Stimulated activated naive B cell treated with anti-CD40 and anti-IgM and Interleukin-4, amounts not matched to agents 10 μg/mL and 1 μg/mL and 100 μg/mL, for 72 hours (primary cell): ENCODE measurements around the gene RSRC2.
"Not testable (repeated sequence)": the region's sequence is repeated elsewhere in the genome, so short reads cannot be mapped to it uniquely, and the experiment has no call there.

Source experiments
- ATAC-seq, 2 donors: fragments of 150-1000 bp; cut with Tn5 transposase; replicated peaks; 2 replicates each; pipeline ENCODE4 v1.10.0; 2021; ENCODE audit warnings: moderate library complexity in 1 of 2
- DNase-seq: peaks from one replicate; pipeline ENCODE4 v3.0.0; 2021
- H3K27ac Mint-ChIP-seq: one replicate; pipeline ENCODE4 v1.8.0; 2022; ENCODE audit warnings: mild to moderate bottlenecking, mixed read lengths
- H3K27me3 Mint-ChIP-seq, 2 donors: one replicate each; pipeline ENCODE4 v1.8.0; 2022; ENCODE audit warnings: mixed read lengths in 2 of 2
- H3K36me3 Mint-ChIP-seq, 2 donors: one replicate each; pipeline ENCODE4 v1.8.0; 2022; ENCODE audit warnings: mixed read lengths in 2 of 2, mild to moderate bottlenecking in 1 of 2
- H3K4me1 Mint-ChIP-seq, 2 donors: one replicate each; pipeline ENCODE4 v1.8.0; 2022; ENCODE audit warnings: mixed read lengths in 2 of 2, mild to moderate bottlenecking in 1 of 2
- H3K4me3 Mint-ChIP-seq, 2 donors: one replicate each; pipeline ENCODE4 v1.8.0; 2022; ENCODE audit warnings: mild to moderate bottlenecking in 2 of 2, mixed read lengths in 2 of 2, moderate library complexity in 1 of 2
- H3K9me3 Mint-ChIP-seq, 2 donors: one replicate each; pipeline ENCODE4 v1.8.0; 2022; ENCODE audit warnings: mixed read lengths in 2 of 2, mild to moderate bottlenecking in 1 of 2

Gene RSRC2

DNA sequence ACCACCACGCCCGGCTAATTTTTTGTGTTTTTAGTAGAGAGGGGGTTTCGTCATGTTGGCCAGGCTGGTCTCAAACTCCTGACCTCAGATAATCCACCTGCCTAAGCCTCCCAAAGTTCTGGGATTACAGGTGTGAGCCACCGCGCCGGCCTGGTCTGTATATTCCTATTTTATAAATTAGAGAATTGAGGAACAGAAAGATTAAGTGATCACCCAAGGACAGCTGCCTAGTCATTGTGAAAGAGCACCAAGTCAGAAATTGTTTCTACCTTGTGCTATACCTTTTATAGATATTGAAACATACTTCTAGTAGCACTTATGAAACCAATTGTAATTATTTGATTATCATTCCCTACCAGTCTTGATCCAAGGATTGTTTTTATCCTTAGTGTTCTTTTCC is 2.3 kb upstream of the RSRC2 start:
- peaks cover 12 to 16% of the 10 kb centered on the region in 2 donors for H3K4me1 Mint-ChIP-seq
- peak overlapping the region; percentile 10 to 46 for H3K4me3 Mint-ChIP-seq
- H3K36me3 Mint-ChIP-seq, result peaks cover 10 to 20% of the 10 kb centered on the region in 2 donors
- peak; percentile 21 for DNase-seq
- peak in 1 of 2 donors; percentile 19 for ATAC-seq
- no peaks in the 10 kb centered on the region for H3K27me3 Mint-ChIP-seq
- H3K9me3 Mint-ChIP-seq, result no peaks in the 10 kb centered on the region
- H3K27ac Mint-ChIP-seq, result no peak overlapping the region

DNA sequence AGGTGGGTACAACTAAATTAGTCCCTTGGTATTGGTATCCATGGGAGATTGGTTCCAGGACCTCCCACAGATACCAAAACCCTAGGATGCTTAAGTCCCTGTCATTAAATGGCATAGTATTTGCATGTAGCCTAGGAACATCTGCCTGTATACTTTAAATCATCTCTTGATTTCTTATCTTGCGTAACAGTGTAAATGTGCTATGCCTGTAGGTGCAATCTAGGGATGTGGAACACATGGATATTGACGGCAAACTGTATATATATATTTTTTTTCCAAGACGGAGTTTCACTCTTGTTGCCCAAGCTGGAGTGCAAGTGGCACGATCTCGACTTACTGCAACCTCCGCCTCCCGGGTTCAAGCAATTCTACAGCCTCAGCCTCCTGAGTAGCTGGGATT is 1.8 kb upstream of the RSRC2 start:
- peak overlapping the region; percentile 10 to 46 for H3K4me3 Mint-ChIP-seq
- no peak for ATAC-seq

DNA sequence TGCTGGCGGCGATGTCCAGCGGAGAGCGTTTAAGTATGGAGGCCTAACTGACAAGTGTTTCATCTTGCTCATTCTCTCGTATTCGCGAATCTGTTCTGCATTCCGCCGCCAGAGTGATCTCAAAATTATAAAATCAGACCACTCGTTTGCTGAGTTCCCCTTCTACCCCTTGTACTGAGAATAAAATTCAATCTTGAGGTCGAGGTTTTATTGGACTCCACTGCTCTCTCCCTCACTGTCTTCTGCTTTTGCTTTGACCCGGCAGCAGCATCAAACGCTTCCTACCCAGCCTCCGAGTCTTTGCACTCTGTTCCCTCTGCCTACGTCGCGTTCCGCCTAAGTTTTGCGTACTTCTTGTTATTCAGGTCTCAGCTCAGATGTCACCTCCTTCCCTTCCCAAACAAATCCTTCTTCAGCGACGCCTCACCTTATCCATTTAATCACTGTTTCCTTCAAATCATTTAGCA is 775 bp upstream of the RSRC2 start:
- peaks cover 16 to 26% of the 10 kb centered on the region in 2 donors for H3K4me1 Mint-ChIP-seq
- H3K27ac Mint-ChIP-seq, result no peak overlapping the region
- H3K4me3 Mint-ChIP-seq, result no peak overlapping the region
- H3K27me3 Mint-ChIP-seq, result no peaks in the 10 kb centered on the region
- peaks cover 9 to 22% of the 10 kb centered on the region in 2 donors for H3K36me3 Mint-ChIP-seq
- ATAC-seq, result no peak
- DNase-seq, result no peak
- no peaks in the 10 kb centered on the region for H3K9me3 Mint-ChIP-seq

More for the DNA sequence above, 1.8 kb upstream of the RSRC2 start:
- peaks cover 6 to 21% of the 10 kb centered on the region in 2 donors for H3K36me3 Mint-ChIP-seq
- no peak overlapping the region for H3K27ac Mint-ChIP-seq
- H3K27me3 Mint-ChIP-seq, result no peaks in the 10 kb centered on the region
- no peaks in the 10 kb centered on the region for H3K9me3 Mint-ChIP-seq
- peaks cover 12 to 20% of the 10 kb centered on the region in 2 donors for H3K4me1 Mint-ChIP-seq
- no peak for DNase-seq

DNA sequence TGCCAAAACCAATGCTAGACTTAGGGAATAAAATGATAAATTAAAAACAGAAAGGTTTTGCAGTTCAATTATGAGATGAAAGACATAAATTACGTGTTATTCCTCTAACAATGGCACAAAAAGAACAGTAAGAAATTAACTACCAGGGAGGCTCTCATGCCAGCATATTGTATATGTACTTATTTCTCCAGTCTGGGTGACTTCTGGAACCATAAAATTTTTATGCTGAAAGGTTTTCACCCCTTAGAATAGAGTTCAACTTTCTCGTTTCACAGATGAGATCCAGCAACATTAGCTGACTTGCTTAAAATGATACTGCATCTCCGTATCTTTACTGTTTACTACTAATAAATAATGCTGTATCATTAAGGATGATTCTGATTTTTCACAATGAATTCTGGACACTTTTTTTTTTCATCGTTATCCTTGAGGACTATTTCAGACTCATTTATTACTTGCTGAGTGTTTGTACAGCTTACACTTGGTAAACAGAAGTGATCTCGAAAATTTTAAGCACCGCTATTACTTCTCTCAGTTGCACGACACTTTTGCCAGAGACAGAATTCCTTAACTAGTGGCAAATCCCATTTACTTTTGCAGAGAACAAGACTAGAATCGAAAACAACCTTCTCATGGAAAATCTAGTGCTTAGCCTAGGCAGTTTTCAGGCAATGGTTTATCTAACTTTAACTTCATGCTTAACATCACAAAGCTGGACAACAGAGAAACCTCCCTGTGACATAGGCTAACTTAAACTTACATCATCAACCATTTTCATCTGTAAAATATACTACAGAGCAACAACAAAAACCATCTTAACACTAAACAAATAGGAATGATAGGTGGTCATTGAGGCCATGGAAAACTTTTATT is 2.7 kb downstream of the RSRC2 start:
- H3K27ac Mint-ChIP-seq, result peak overlapping the region; percentile 65
- ATAC-seq, result no peak
- peaks cover 18 to 37% of the 10 kb centered on the region in 2 donors for H3K36me3 Mint-ChIP-seq
- peak overlapping the region in 1 of 2 donors; percentile 64 for H3K4me3 Mint-ChIP-seq
- H3K9me3 Mint-ChIP-seq, result no peaks in the 10 kb centered on the region
- peaks cover 15 to 25% of the 10 kb centered on the region in 2 donors for H3K4me1 Mint-ChIP-seq
- DNase-seq, result no peak
- no peaks in the 10 kb centered on the region for H3K27me3 Mint-ChIP-seq

DNA sequence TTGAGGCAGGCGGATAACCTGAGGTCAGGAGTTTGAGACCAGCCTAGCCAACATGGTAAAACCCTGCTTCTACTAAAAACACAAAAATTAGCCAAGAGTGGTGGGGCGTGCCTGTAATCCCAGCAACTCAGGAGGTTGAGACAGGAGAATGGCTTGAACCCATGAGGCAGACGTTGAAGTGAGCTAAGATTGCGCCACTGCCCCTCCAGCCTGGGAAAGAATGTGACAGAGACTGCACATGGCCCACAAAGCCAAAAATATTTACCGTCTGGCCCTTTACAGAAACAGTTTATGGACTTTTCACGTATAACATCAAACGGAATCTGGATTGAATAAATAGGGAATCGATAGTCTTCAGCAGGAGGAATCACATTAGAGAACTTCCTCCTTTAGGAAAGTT is 3.5 kb downstream of the RSRC2 start:
- Mint-ChIP-seq H3K9me3 (no peaks in the 10 kb centered on the region), H3K36me3 (peaks cover 24 to 44% of the 10 kb centered on the region in 2 donors), H3K27me3 (no peaks in the 10 kb centered on the region), H3K27ac (peak overlapping the region; percentile 33), H3K4me1 (peaks cover 15 to 25% of the 10 kb centered on the region in 2 donors), H3K4me3 (peak overlapping the region in 1 of 2 donors; percentile 60)
- no peak for ATAC-seq
- DNase-seq, result no peak

DNA sequence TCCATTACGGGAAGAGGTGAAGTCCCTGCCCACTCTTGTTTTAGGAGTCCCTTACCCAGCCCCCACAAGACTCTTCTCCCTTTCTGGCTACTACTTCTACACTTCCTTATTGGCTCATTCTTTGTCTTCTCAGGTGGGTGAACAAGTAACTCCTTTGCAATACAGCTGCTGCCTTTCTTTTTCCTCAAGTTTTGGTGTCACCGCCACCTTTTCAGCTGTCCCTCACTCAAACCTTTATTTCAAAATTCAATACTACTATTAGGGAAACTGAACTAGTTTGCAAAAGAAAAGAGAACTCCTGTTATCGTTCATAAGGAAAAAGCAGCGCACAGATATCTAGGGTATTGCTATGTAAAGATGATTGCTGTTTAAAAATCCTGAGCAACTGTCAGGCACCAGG is 6.1 kb downstream of the RSRC2 start:
- peak overlapping the region; percentile 57 for H3K27ac Mint-ChIP-seq
- no peak for DNase-seq
- H3K4me1 Mint-ChIP-seq, result peaks cover 13 to 30% of the 10 kb centered on the region in 2 donors
- no peaks in the 10 kb centered on the region for H3K27me3 Mint-ChIP-seq
- no peaks in the 10 kb centered on the region for H3K9me3 Mint-ChIP-seq
- no peak overlapping the region for H3K4me3 Mint-ChIP-seq
- H3K36me3 Mint-ChIP-seq, result peaks cover 31 to 58% of the 10 kb centered on the region in 2 donors
- ATAC-seq, result no peak

DNA sequence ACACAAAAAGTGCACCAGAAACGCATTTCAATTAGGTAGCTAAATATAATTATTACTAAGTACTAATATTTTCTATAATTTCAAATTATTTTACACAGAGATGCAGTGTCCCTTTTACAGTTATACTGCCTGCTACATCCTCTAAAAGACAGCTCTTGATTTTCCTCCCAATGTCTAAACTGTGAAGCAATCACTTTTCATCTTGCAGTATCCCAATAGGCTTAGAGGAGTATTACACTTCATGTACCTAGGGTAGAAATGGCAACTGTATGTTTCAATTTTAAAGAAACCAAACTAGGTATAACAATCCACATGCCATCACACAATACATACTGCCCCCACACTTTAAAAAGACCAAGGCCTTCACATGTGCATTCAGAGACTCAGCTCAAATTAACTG is 7.3 kb downstream of the RSRC2 start:
- H3K9me3 Mint-ChIP-seq, result no peaks in the 10 kb centered on the region
- ATAC-seq (no peak), DNase-seq (no peak)
- peaks cover 12 to 24% of the 10 kb centered on the region in 2 donors for H3K4me1 Mint-ChIP-seq
- peak overlapping the region; percentile 62 for H3K27ac Mint-ChIP-seq
- no peak overlapping the region for H3K4me3 Mint-ChIP-seq
- no peaks in the 10 kb centered on the region for H3K27me3 Mint-ChIP-seq
- H3K36me3 Mint-ChIP-seq, result peaks cover 31 to 58% of the 10 kb centered on the region in 2 donors

DNA sequence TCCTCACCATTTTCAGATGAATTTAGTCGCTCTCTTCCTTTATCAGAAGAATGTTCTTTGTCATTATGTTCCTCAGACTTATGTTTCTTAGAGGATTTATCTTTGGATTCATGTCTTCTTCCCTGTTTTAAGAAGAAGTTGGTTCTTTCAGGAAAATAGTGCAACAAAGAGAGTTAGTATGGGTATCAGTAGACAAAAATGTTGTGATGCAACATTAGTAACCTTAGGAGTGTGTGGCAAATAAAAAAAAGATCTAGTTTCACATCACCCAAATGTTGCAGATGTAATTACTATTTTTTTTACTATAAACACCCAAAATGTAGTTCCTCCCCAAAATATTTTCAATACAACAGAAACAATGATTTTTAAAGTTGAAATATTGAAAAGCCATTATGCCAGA is 7.8 kb downstream of the RSRC2 start:
- no peaks in the 10 kb centered on the region for H3K9me3 Mint-ChIP-seq
- no peak overlapping the region for H3K4me3 Mint-ChIP-seq
- H3K27me3 Mint-ChIP-seq, result no peaks in the 10 kb centered on the region
- peaks cover 8 to 19% of the 10 kb centered on the region in 2 donors for H3K4me1 Mint-ChIP-seq
- H3K27ac Mint-ChIP-seq, result no peak overlapping the region
- DNase-seq (no peak), ATAC-seq (no peak)
- H3K36me3 Mint-ChIP-seq, result peaks cover 34 to 56% of the 10 kb centered on the region in 2 donors

DNA sequence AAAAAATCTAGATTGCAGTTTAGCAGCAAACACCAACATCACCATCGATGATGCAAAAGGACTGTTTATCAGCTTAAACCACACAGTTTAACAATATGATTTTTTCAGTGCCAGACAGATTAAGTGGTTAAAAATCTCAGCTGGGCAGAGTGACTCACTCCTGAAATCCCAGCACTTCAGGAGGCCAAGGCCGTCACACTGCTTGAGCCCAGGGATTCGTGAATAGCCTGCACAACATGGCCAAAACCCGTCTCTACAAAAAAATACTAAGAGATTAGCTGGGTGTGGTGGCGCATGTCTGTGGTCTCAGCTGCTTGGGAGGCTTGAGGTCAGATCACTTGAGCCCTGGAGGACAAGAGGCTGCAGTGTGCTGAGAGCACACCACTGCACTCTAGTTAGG is 8.9 kb downstream of the RSRC2 start:
- H3K9me3 Mint-ChIP-seq, result no peaks in the 10 kb centered on the region
- H3K27me3 Mint-ChIP-seq, result no peaks in the 10 kb centered on the region
- DNase-seq (no peak), ATAC-seq (no peak)
- no peak overlapping the region for H3K4me3 Mint-ChIP-seq
- H3K27ac Mint-ChIP-seq, result no peak overlapping the region
- peaks cover 6 to 10% of the 10 kb centered on the region in 2 donors for H3K4me1 Mint-ChIP-seq
- peaks cover 33 to 55% of the 10 kb centered on the region in 2 donors for H3K36me3 Mint-ChIP-seq

DNA sequence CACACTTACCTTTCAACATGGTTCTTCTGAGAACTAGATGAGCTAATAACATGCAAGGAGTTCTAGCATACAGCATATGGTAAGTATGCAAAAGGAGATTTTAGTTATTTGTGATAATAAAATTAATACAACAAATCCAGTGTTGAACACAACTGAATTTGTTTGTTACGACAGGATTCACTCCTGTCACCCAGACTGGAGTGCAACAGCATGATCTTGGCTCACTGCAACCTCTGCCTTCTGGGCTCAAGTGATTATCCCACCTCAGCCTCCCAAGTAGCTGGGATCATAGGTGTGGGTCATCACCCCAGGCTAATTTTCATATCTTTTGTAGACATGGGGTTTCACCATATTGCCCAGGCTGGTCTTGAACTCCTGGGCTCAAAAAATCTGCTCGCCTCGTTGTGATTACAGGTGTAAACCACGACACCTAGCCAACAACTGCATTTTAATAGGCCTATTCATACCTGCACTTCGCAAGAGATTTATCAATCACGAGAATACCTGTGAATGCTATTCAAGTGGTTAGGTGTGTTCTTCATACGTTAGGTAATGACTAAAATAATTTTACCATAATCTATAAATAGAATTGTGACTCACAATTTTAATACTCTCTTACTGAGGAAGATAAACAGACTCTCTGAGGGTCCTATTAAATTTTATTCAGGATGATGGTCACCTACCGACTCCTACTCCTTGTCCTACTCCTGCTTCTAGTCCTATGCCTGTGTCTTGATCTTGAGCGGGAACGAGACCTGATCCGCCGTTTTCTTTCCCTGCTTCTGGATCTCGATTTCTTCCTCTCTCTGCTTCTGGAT is 10.0 kb downstream of the RSRC2 start:
- Mint-ChIP-seq H3K27ac (no peak overlapping the region), H3K4me1 (peaks cover 6 to 10% of the 10 kb centered on the region in 2 donors), H3K4me3 (no peak overlapping the region), H3K9me3 (no peaks in the 10 kb centered on the region), H3K36me3 (peaks cover 41 to 58% of the 10 kb centered on the region in 2 donors), H3K27me3 (no peaks in the 10 kb centered on the region)
- no peak for DNase-seq
- ATAC-seq, result no peak

DNA sequence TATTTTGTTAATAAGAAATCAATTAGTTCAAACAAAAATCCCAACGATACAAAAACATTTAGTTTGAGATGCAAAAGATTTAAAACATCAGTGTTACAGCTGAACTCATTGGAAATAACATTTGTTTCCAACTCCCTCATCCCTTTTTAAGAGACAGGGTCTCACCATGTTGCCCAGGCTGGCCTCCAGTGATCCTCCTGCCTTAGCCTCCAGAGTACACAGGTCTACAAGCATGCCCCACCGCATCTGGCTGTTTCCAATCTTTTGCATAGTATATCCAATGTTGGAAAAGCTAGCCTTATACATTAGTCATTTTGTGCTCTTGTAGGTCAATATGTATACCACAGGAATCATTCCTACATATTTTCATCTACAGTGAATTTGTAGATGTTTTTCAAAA is 11.5 kb downstream of the RSRC2 start:
- Mint-ChIP-seq H3K27me3 (no peaks in the 10 kb centered on the region), H3K27ac (peak overlapping the region; percentile 25), H3K36me3 (peaks cover 37 to 54% of the 10 kb centered on the region in 2 donors), H3K4me3 (no peak overlapping the region), H3K9me3 (no peaks in the 10 kb centered on the region), H3K4me1 (peaks cover 3 to 10% of the 10 kb centered on the region in 2 donors)
- no peak for ATAC-seq
- no peak for DNase-seq

DNA sequence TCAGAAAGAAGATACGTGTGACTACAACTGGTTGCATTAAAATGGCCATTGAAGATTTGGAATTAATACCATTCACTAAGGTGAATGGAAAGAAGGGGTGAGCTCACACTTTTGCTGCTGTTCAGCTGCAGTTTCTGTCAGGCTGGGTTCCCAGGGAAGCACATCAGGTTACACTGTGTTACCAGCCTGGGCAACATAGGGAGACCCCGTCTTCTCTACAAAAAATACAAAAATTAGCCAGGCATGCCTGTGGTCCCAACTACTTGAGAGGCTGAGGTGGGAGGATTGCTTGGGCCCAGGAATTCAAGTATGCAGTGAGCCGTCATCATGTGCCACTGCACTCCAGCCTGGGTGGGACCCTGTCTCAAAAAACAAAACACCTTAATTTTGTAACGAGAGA is 13.1 kb downstream of the RSRC2 start:
- DNase-seq (no peak), ATAC-seq (no peak)
- Mint-ChIP-seq H3K36me3 (peaks cover 32 to 50% of the 10 kb centered on the region in 2 donors), H3K4me1 (peaks cover 2 to 5% of the 10 kb centered on the region in 2 donors), H3K27me3 (no peaks in the 10 kb centered on the region), H3K4me3 (no peak overlapping the region), H3K27ac (no peak overlapping the region), H3K9me3 (no peaks in the 10 kb centered on the region)

DNA sequence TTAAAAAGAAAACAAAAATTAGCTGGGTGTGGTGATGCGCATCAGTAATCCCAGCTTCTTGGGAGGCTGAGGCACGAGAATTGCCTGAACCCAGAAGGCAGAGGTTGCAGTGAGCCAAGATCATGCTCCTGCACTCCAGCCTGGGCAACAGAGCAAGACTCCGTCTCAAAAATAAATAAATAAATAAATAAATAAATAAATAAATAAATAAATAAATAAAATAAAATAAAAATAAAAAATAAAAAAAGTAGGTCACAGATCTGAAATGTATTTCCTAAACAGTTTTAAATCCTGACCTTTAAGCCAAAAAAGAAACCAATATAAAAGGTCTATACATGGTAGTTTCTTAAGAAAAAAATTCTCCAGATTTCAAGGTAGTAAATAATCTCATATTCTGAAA is 13.7 kb downstream of the RSRC2 start:
- H3K27me3 Mint-ChIP-seq, ATAC-seq, H3K4me1 Mint-ChIP-seq, DNase-seq, H3K27ac Mint-ChIP-seq, H3K9me3 Mint-ChIP-seq, H3K4me3 Mint-ChIP-seq: not testable (repeated sequence)
- H3K36me3 Mint-ChIP-seq, result peaks cover 30 to 46% of the 10 kb centered on the region in 2 donors

DNA sequence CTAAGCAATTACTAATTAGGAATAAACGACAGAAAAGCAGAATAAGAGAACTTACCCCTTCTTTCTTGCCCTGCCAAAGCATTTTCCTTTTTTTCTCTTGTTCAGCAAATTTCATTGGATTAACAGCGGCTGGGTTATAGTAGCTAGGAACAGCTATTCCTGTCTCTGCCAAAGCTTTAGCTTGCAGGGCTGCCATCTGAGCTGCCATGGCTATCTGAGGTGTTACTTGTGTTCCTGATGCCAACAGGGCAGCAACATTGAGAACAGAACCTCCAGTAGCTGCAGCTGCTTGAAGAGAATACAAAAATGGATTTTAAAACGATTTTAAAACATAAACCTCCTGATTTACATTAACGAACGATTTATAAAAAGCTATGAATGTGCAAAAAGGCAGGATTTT is 18.6 kb downstream of the RSRC2 start:
- Mint-ChIP-seq H3K9me3 (no peaks in the 10 kb centered on the region), H3K27me3 (no peaks in the 10 kb centered on the region), H3K4me3 (no peak overlapping the region), H3K36me3 (peaks cover 23 to 31% of the 10 kb centered on the region in 2 donors), H3K27ac (no peak overlapping the region), H3K4me1 (no peaks in the 10 kb centered on the region)
- no peak for DNase-seq
- no peak for ATAC-seq
